H9 (cell line): ENCODE results near the gene EPS8L1. TPM values are rescaled to one million over a fixed set of nuclear protein-coding genes. Genes with fewer than 3 reads are reported as not detected.
A peak's percentile ranks its signal among the peaks of the same experiment; 100 is the strongest.

Source experiments
- DNase-seq: peaks from one replicate; pipeline ENCODE4 v3.0.0-alpha.2; 2017
- H2AFZ ChIP-seq: one replicate; pipeline ENCODE4 v1.6.1; 2013; ENCODE audit warnings: mild to moderate bottlenecking, low read length, control low read depth, moderate library complexity
- H2AK5ac ChIP-seq: 2 replicates; pipeline ENCODE4 v1.6.1; 2013; ENCODE audit warnings: low read length, control low read depth, mixed read lengths; ENCODE audit not compliant: insufficient read length
- H2BK120ac ChIP-seq: one replicate; pipeline ENCODE4 v1.6.1; 2013; ENCODE audit warnings: low read depth, mild to moderate bottlenecking, low read length, control low read depth, inconsistent platforms; ENCODE audit not compliant: poor library complexity, severe bottlenecking
- H2BK12ac ChIP-seq: 2 replicates; pipeline ENCODE4 v1.6.1; 2013; ENCODE audit warnings: low read length, control low read depth, mixed read lengths, low read depth; ENCODE audit not compliant: insufficient read length
- H2BK15ac ChIP-seq: 2 replicates; pipeline ENCODE4 v1.6.1; 2013; ENCODE audit warnings: low read depth, low read length, control low read depth
- H2BK20ac ChIP-seq: one replicate; pipeline ENCODE4 v1.6.1; 2013; ENCODE audit warnings: low read depth, mild to moderate bottlenecking, low read length, control low read depth, inconsistent platforms; ENCODE audit not compliant: poor library complexity, severe bottlenecking
- H2BK5ac ChIP-seq: 2 replicates; pipeline ENCODE4 v1.6.1; 2013; ENCODE audit warnings: low read length, control low read depth, mixed read lengths; ENCODE audit not compliant: insufficient read length
- H3K14ac ChIP-seq: 2 replicates; pipeline ENCODE4 v1.6.1; 2013; ENCODE audit warnings: low read length, control low read depth; ENCODE audit not compliant: insufficient read depth
- H3K18ac ChIP-seq: 2 replicates; pipeline ENCODE4 v1.6.1; 2013; ENCODE audit warnings: low read depth, mild to moderate bottlenecking, mixed read lengths, low read length, control low read depth; ENCODE audit not compliant: insufficient read length
- H3K23ac ChIP-seq: 2 replicates; pipeline ENCODE4 v1.6.1; 2013; ENCODE audit warnings: low read length, control low read depth, mixed read lengths, low read depth; ENCODE audit not compliant: insufficient read length
- H3K23me2 ChIP-seq: 2 replicates; pipeline ENCODE4 v1.6.1; 2013; ENCODE audit warnings: low read depth, mild to moderate bottlenecking, mixed read lengths, low read length, control low read depth; ENCODE audit not compliant: insufficient read length, poor library complexity, severe bottlenecking
- H3K27ac ChIP-seq: 2 replicates; pipeline ENCODE4 v1.5.1; 2013; ENCODE audit warnings: low read length, control low read depth, mixed read lengths, low read depth; ENCODE audit not compliant: insufficient read length
- H3K27me3 ChIP-seq: 2 replicates; pipeline ENCODE4 v1.6.1; 2013; ENCODE audit warnings: low read length, control low read depth, inconsistent platforms; ENCODE audit not compliant: insufficient read depth
- H3K4ac ChIP-seq: 2 replicates; pipeline ENCODE4 v1.6.1; 2013; ENCODE audit warnings: low read depth, mild to moderate bottlenecking, control low read depth, inconsistent platforms, low read length, moderate library complexity
- H3K4me1 ChIP-seq: 2 replicates; pipeline ENCODE4 v1.6.1; 2013; ENCODE audit warnings: low read length, control low read depth, inconsistent platforms; ENCODE audit not compliant: insufficient read depth
- H3K4me2 ChIP-seq: 2 replicates; pipeline ENCODE4 v1.6.1; 2013; ENCODE audit warnings: low read length, control low read depth, mixed read lengths; ENCODE audit not compliant: insufficient read length, insufficient read depth
- H3K56ac ChIP-seq: 2 replicates; pipeline ENCODE4 v1.6.1; 2013; ENCODE audit warnings: low read depth, mild to moderate bottlenecking, mixed read lengths, low read length, control low read depth; ENCODE audit not compliant: insufficient read length
- H3K79me1 ChIP-seq: 2 replicates; pipeline ENCODE4 v1.6.1; 2013; ENCODE audit warnings: low read depth, mild to moderate bottlenecking, moderate library complexity, low read length, control low read depth, inconsistent platforms; ENCODE audit not compliant: insufficient read depth, poor library complexity, severe bottlenecking
- H3K79me2 ChIP-seq: 2 replicates; pipeline ENCODE4 v1.6.1; 2013; ENCODE audit warnings: low read length, control low read depth, inconsistent platforms; ENCODE audit not compliant: insufficient read depth
- H3K9ac ChIP-seq: 2 replicates; pipeline ENCODE4 v1.6.1; 2013; ENCODE audit warnings: low read length, control low read depth, mixed read lengths; ENCODE audit not compliant: insufficient read length; ENCODE audit errors: extremely low read depth
- H3K9me3 ChIP-seq: one replicate; pipeline ENCODE4 v1.6.1; 2013; ENCODE audit warnings: low read depth, low read length, inconsistent platforms; ENCODE audit not compliant: control insufficient read depth
- H3T11ph ChIP-seq: one replicate; pipeline ENCODE4 v1.6.1; 2013; ENCODE audit warnings: mild to moderate bottlenecking, low read length, control low read depth, inconsistent platforms
- H4K20me1 ChIP-seq: one replicate; pipeline ENCODE4 v1.6.1; 2013; ENCODE audit not compliant: control insufficient read depth, insufficient read length, insufficient read depth
- H4K5ac ChIP-seq: 2 replicates; pipeline ENCODE4 v1.6.1; 2013; ENCODE audit warnings: low read depth, mild to moderate bottlenecking, mixed read lengths, low read length, control low read depth; ENCODE audit not compliant: insufficient read length
- H4K8ac ChIP-seq: replicated peaks from 2 replicates; pipeline ENCODE4 v1.6.1; 2013; ENCODE audit warnings: low read length, control low read depth, mixed read lengths, low read depth; ENCODE audit not compliant: insufficient read length
- H4K91ac ChIP-seq: 2 replicates; pipeline ENCODE4 v1.6.1; 2013; ENCODE audit warnings: low read depth, mild to moderate bottlenecking, moderate library complexity, mixed read lengths, low read length, control low read depth; ENCODE audit not compliant: insufficient read length
- H3K27ac Mint-ChIP-seq, 3 experiments: 2 replicates in 2 of 3; 3 replicates in 1 of 3; pipeline ENCODE4 v1.8.0; 2020 to 2021; ENCODE audit warnings: mixed read lengths in 3 of 3, mild to moderate bottlenecking in 1 of 3, moderate library complexity in 1 of 3
- H3K27me3 Mint-ChIP-seq: 2 replicates; pipeline ENCODE4 v1.8.0; 2021; ENCODE audit warnings: low read depth, mild to moderate bottlenecking, moderate library complexity, mixed read lengths
- H3K36me3 Mint-ChIP-seq, 3 experiments: 2 replicates in 2 of 3; 3 replicates in 1 of 3; pipeline ENCODE4 v1.8.0; 2020 to 2021; ENCODE audit warnings: low read depth in 3 of 3, mixed read lengths in 3 of 3; ENCODE audit not compliant: insufficient read depth in 1 of 3
- H3K4me1 Mint-ChIP-seq, 2 experiments: 2 replicates each; pipeline ENCODE4 v1.8.0; 2020; ENCODE audit warnings: mixed read lengths in 2 of 2
- H3K4me3 Mint-ChIP-seq, 2 experiments: 2 replicates in 1 of 2; 3 replicates in 1 of 2; pipeline ENCODE4 v1.8.0; 2020 to 2021; ENCODE audit warnings: mild to moderate bottlenecking in 2 of 2, mixed read lengths in 2 of 2, moderate library complexity in 1 of 2
- H3K9me3 Mint-ChIP-seq, 2 experiments: 2 replicates in 1 of 2; 3 replicates in 1 of 2; pipeline ENCODE4 v1.8.0; 2020; ENCODE audit warnings: mild to moderate bottlenecking in 2 of 2, mixed read lengths in 2 of 2, moderate library complexity in 1 of 2
- WGBS: extraction: QIAGEN DNeasy Blood & Tissue Kit; methylation state at CpG from one replicate; pipeline ENCODE4 v1.1.7; 2013; ENCODE audit warnings: missing lambda C conversion rate, low lambda C conversion rate, mixed read lengths; ENCODE audit not compliant: insufficient read length; ENCODE audit errors: extremely low coverage; 5-methylcytosine and 5-hydroxymethylcytosine counted together
- total RNA-seq: library from RNA; stranded (reverse); gene quantifications from 2 replicates; pipeline ENCODE4 v1.2.1, GENCODE V29; 2021
- TF ChIP-seq, protein P1 (sequence below): fragments of 200-600 bp; sonication (generic); conservative IDR thresholded peaks from 3 replicates; pipeline ENCODE4 v1.8.0; 2021; ENCODE audit warnings: antibody characterized with exemption, mild to moderate bottlenecking

Gene EPS8L1
- total RNA-seq, 1 experiment from 2014 or later, result 24.0 TPM

DNA sequence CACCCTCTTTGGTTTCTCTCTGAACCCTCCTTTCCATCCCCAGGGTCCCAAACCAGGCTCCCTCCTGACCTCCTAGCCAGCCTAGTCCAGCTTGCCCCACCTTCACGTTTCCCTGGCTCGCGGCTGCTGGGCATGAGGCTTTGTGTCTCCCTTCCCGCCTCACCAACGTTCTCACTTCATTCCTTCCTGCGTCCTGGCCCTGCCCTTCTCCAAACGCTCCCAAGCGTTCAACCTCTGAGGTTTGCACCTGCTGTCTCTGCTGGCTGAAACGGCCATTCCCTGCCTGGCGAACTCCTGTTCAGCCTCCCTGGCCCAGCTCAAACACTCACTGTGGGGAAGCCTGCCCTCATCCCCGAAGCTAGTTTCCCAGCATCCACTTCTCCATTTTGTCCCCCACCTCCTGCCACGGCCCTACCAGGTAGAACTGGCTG is 12.4 kb downstream of the EPS8L1 start:
- peak overlapping the region; percentile 75 to 93 (median 80); a peak in 3 of 7 replicates for H3K27ac Mint-ChIP-seq
- H4K91ac ChIP-seq, result no peak overlapping the region
- H2BK15ac ChIP-seq, result no peak overlapping the region; the same call in 1 of the 2 replicates
- no peak overlapping the region for H3K23ac ChIP-seq
- no peak overlapping the region for H3K4ac ChIP-seq
- no peak overlapping the region for H2AFZ ChIP-seq
- H3K79me2 ChIP-seq, result no peaks in the 10 kb centered on the region
- peaks cover 36% of the 10 kb centered on the region for H3K27me3 Mint-ChIP-seq
- peaks cover 20% of the 10 kb centered on the region for H3K23me2 ChIP-seq
- H3K9me3 ChIP-seq, result no peaks in the 10 kb centered on the region
- DNase-seq, result no peak
- peaks cover 12% of the 10 kb centered on the region; the same call in 1 of the 2 replicates for H3K4me1 ChIP-seq
- no peak overlapping the region for H3K56ac ChIP-seq
- H3K4me3 Mint-ChIP-seq, result peak overlapping the region; percentile 73 to 82
- no peak overlapping the region for H4K8ac ChIP-seq
- no peak overlapping the region for H2BK20ac ChIP-seq
- no CpG with 5 or more reads among the region's 12 CpGs for WGBS
- peaks cover 30 to 52% of the 10 kb centered on the region in 2 experiments for H3K4me1 Mint-ChIP-seq
- H3K9ac ChIP-seq, result no peak overlapping the region
- H2BK12ac ChIP-seq, result no peak overlapping the region
- H3K79me1 ChIP-seq, result no peaks in the 10 kb centered on the region
- TF ChIP-seq, protein P1, sequence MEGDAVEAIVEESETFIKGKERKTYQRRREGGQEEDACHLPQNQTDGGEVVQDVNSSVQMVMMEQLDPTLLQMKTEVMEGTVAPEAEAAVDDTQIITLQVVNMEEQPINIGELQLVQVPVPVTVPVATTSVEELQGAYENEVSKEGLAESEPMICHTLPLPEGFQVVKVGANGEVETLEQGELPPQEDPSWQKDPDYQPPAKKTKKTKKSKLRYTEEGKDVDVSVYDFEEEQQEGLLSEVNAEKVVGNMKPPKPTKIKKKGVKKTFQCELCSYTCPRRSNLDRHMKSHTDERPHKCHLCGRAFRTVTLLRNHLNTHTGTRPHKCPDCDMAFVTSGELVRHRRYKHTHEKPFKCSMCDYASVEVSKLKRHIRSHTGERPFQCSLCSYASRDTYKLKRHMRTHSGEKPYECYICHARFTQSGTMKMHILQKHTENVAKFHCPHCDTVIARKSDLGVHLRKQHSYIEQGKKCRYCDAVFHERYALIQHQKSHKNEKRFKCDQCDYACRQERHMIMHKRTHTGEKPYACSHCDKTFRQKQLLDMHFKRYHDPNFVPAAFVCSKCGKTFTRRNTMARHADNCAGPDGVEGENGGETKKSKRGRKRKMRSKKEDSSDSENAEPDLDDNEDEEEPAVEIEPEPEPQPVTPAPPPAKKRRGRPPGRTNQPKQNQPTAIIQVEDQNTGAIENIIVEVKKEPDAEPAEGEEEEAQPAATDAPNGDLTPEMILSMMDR, result no peak
- no peak overlapping the region for H2BK120ac ChIP-seq
- H3K18ac ChIP-seq, result no peak overlapping the region
- no peak overlapping the region; the same call in 1 of the 2 replicates for H3K14ac ChIP-seq
- peaks cover 2% of the 10 kb centered on the region for H4K20me1 ChIP-seq
- H4K5ac ChIP-seq, result no peak overlapping the region
- H3K4me2 ChIP-seq, result peak overlapping the region; percentile 73
- no peak overlapping the region for H3K27ac ChIP-seq
- no peak overlapping the region for H3T11ph ChIP-seq
- H3K36me3 Mint-ChIP-seq, result peaks cover 14 to 26% (median 24%) of the 10 kb centered on the region in 3 experiments; a peak in 6 of 7 replicates
- no peak overlapping the region for H2BK5ac ChIP-seq
- no peak overlapping the region for H2AK5ac ChIP-seq
- no peaks in the 10 kb centered on the region for H3K9me3 Mint-ChIP-seq
- H3K27me3 ChIP-seq, result no peaks in the 10 kb centered on the region
